Stimulated activated CD4-positive, alpha-beta T cell treated with anti-CD3 and anti-CD28 coated beads, TNF-alpha, amount 100 ng/mL, for 1 hour (primary cell): ENCODE data around the gene CCDC33.

Source experiments
- DNase-seq, 3 donors: peaks; one replicate each; pipeline ENCODE4 v3.0.0-alpha.2; 2020; ENCODE audit warnings: low read depth in 3 of 3, low spot score in 1 of 3

The CCDC33 gene

DNA sequence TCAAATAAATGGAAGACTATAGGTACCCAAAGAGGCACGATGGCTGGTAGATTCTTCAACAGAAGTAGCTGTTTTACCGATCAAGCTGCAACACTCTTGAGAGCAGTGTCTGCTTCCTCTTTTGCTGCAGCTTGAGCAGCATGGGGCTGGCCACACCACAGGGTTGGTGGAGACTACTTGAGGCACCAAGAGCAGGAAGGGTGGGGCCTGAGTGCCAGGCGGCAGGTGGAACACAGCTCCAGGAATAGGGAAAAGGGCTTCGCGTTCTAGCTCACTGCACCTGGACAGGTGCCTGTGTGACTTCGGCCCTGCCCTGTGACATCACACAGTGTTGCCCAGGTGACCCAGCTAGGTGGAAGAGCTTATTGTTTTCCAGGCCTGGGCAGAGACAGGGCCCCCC, at the start of gene CCDC33:
Gene CCDC33 (plus strand): TSS at position 365 of the 400 bp plus-strand sequence. CDS start 394 bp downstream, outside the sequence.
- no peak for DNase-seq

DNA sequence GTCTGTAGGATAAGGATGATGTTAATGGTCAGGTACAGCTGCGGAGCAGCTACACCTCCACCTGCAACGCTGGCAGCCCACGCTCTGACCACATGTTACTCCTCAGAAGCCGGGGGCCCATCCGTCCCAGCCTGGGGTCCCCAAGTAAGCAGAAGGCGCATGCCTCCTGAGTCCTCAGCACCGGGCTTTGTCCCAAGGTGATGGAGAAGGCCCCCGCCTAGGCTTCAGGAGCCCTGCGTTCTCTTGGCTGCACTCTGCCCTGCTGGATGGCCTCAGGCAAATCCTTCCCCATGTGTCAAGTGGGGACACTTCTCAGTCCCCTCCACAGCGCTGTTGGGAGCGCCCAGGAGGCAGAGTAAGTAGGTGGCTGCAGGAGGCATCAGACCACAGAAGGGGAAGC, 47.9 kb upstream of the CCDC33 start:
- DNase-seq: no peak

DNA sequence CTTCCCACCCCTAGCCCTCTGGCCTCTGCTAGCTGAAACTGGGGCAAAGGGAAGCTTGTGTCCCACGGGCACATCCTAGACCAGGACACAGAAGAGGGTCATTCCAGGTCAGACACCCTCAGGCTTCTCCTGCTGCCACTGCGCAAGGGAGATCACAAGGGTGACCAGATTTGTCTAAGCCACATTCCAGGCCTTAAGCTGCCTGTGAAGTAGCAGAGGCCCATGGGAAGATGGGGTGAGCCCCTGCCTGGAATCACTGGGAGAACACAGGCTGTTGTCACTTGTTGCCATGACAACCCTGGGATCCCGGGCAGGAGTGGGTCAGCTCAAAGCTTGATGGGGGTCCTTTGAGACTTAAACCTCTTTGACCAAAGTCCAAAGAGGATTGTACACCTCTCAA, 44.3 kb upstream of the CCDC33 start:
- DNase-seq: no peak

DNA sequence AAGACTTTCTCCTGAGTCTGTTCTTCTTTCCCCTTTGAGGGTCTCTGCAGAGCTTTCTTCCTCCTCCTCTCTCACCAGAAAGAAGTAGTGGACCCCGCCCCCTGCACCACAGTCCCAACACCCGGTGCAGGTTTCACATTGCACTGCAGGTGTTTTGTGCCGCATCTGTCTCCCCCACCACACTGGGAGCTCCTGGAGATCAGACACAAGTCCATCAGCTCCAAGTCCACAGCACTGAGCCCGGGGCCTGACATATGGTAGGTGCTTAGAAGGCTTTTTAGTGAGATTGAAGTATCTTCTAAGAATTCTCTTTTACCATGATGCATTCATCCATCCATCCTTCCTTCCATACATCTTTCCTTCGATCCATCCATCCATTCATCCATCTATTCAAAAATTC, 43.4 kb upstream of the CCDC33 start:
- no peak for DNase-seq

DNA sequence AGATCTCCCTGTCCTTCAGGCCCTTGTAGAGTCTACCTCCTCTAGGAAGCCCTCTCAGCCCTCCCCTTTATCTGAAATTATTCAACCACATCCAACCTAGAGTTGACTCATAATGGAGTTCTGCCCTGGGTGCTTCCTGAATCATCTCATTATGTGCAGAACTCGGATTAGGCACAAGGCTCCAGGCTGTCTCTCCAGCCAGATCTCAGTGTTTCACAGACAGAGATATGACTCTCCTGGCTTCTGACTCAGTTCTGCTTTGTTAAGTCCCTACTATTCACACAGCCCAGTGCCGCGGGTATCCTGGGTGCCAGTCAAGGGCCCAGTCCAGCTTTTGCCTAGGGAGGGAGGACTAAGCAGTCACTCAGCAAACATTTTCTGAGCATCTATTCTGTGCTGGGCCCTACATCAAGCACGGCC, 42.8 kb upstream of the CCDC33 start:
- DNase-seq: no peak

DNA sequence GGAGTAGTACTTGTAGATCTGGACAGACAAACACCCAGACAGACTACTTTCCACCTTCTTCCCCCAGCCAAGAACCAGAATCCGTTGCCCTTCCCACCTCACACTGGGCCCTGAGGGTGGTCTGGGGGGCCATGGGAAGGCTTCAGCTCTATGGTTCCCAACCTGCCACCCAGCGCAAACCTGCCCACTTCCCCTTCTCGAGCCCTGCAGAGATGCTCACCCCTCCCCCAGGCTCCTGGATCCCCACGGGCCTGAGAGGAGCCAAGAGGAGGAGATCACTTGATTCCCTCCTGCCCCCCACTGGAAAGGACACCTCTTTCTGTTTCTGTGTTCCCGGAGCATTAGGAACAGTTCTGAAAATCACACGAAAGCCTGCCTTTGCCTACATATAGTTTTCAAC, 42.2 kb upstream of the CCDC33 start:
- no peak for DNase-seq

DNA sequence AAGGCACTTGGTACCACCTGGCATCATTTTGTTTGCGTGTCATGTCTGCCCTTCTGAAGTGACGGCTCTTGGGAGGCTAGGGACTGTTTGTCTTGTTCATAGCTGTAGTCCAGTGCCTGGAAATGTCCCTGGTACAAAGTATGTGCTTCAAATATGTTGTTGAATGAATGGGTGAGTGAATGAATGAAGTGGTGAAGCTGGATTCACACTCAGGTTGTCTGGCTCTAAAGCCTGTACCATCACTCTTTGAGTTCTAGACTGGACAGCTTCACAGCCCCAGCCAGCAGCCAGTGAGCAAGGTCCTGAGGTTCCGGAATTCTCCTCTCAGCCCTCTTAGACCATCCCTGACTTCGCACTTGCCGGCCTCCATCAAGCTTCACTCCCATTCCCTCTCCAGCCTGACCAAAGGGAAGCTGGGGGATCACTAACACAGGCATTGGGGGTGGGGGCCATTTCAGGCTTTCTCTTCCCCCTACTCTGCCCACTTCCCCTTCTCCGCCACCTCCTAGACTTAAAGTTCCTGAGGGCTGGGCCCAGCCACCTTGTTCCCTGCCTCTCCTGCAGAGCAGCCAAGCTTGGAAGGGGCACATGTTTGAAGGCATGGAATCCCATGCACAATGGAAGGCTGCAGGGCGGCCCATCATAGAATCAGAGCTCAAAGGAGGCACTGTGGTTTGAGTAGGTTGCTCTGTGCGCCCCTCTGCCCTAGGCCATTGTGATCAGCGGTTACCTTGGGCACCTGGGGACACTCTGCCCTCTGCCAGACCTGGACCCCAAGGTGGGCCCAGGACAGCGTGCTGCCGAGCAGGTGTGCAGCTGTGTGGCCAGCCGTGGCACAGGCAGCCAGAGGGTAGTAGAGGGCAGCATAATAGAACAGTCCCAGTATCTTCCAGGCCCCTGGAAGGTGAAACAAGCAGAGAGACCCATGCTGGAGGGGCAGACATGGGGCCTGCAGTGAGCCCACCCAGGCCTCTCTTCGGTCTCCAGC, 41.3 kb upstream of the CCDC33 start:
- no peak for DNase-seq

DNA sequence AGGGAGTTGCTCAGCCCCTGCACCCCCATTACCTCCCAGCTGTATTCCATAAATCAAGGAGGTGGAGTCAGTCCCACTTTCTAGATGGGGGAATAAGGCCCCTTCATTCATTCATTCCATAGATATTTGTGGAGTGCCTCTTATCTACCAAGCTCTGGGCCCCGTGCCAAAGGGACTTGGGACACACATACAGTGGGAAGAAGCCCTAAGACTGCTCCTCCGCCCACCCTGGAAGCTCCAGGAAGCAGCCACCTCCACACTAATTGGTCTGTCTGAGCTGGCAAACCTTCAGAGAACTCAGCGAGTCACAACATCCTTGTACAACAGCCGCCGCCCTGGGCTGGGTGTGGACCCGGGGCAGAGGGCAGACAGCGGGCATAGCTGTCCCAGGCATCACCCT, 40.0 kb upstream of the CCDC33 start:
- DNase-seq: no peak

DNA sequence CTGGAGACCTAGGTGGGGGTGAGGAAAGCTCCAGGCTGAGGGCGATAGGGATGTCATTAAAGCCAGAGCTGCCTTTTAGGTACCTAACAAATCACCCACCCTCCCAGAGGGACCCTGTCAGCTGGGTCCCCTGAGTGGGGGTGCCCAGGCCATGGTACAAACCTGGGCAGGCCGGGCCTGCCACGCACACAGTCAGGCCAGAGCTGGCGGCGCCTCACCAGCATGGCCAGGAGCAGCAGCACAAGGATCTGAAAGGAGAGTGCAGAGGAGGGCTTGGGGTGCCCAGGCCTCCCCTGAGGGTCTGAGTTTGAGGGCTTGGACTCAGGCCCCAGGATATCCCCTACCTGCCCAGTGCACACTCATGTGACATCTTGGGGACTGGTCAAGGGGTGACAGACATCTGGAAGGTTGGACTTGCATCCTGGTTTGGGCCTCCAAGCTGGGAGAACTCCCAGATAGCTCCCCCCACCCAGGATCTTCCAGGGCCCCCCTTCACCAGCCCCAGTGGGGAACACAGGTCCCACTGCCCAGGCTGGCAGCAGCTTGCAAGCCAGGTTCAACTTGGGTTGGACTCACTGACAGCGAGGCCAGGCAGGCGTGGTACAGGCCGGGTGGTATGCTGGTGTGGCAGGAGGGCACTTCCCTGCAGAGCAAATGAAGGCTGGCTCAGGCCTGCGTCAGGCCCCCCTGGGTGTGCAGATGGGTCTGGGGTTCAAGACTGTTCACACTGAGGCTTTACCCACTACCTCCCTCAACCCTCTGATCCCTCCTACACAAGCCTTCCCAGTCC, 38.8 kb upstream of the CCDC33 start:
- no peak for DNase-seq

DNA sequence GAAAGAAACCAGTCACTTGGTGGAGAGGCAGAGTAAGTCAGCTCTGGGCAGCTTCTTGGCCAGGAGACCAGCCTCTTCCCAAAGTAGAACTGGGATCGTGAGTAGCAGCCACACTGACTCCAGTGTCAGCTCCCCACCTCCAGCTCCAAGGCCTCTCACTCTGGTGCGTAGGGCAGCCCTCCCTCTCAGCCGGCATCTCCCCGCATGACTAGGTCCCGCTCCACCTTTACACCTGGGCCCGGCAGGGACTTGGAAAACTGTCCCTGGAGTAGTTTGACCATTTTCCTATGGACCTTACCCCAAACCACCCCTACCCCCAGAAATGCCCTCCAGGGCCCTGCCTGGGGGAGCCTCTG, 36.9 kb upstream of the CCDC33 start:
- no peak for DNase-seq

DNA sequence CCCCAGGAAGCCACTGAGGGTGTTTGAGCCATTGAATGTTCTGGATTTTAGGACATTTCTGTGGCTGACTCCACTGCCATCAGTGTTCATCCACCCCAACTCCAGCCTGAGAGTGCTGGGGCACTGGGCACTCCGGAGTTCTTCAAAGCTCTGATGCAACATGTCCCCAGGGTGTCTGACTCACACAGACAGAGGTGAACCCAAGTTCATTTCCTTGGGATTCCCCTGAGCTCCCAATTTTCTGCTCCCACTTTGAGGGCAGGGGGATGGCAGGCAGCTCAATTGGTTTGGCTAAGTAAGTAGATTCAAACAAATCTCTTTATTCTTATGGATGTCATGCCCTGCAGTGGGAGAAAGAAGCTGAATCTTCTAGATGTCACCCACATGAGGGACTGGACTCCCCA, 35.7 kb upstream of the CCDC33 start:
- DNase-seq: no peak

DNA sequence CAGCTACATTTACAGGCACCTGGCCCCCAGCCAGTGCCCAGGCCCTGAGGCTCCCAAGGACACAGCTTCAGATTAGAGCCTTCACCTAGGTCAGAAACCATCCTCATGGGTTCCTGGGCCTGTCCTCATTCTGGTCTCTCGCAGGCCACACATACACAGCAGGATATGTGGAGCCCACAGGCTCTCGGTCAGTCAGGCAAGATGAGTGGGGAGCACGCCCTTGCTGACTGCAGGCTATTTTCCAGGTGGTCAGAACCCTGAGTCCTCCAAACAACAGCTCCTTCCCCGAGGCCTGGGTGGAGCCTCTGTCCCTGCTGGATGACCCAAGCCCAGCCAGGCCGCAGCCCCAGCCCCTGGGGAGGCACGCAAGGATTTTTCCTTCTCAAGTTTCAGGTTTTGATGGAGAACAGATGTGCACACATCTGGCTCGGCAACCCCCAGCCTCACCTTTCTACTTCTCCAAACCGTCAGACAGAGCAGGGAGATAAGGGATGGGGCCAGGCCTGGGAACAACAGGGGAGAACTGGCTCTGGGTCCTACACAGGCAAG, 35.2 kb upstream of the CCDC33 start:
- DNase-seq: no peak

DNA sequence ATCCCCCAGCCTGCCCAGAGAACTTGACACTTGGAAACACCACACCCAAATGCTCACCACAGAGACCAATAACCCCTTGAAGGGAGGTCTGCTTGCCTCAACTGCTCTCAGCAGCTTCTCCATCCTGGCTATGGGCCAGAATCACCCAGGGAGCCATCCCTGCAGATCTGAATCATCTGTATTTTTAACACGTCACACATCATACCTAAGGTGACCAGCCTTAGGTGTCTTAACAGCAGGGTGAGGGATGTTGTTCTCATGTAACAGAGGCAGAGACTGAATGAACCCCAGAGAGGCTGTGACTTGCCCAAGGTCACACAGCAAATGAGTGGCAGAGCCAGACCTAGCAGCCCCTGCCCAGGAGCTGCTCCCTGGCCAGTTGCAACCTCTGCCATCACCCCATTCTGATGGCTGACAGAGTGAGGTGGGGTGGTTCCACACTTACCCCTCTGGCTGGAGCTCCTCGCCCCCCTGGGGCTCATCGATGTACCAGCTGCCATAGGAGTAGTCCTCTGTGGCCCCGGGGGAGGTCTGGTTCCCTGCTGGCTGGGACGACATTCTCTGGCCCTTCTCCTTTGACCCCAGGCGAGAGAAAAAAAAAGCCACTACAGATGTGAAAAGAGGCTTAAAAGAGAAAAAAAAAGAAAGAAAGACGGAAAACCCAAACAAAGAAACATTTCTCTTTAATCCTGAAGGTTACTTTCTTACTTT, 34.3 kb upstream of the CCDC33 start:
- no peak for DNase-seq

DNA sequence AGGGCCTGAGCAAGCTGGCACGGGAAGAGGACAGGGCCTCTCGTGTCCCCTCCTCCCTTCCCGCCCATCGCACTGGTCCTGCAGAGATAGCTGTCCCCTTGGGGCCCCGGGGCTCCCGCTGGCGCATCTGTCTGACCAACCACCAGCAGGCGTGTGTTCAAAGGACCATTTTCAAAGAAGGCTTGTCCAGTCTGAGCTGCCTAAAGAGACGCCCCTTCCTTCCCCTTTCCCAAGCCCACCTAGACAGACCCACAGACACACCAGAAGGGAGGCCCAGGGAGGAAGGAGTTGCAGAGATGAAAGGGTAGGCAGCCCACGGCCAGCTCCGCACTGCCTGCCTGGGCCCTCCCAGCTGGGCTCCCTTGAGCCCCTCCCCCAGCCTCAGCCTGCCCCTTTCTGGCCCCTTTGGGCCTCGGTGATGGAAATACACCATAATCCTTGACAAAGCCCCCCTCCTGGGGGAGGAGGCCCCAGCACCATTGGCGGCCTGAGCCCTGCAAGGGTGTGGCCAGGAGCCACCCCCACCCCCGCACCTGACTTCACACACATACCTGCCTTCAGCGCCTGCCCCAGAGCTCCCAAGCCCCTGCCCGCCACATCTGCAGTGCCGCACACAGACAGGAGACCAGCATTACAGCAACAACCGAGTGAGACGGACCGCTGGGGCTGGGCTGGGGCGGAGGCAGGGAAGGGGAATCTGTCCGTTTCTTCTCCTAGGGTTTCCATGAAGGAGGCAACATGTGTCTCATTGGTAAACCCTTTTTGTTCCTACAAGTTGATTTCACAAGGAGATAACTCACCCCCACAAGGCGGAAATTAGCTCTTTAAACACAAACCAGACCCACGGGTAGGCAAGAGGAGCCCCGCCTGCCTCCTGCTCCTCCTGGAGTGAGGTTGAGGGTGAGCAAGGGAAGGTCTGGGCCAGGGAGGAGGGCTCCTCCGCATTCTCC, 33.4 kb upstream of the CCDC33 start, which contains the start of gene STRA6:
Gene STRA6 (minus strand): TSS at position 336 of the 950 bp plus-strand sequence. CDS start 520 bp downstream, outside the sequence.
- DNase-seq: no peak

DNA sequence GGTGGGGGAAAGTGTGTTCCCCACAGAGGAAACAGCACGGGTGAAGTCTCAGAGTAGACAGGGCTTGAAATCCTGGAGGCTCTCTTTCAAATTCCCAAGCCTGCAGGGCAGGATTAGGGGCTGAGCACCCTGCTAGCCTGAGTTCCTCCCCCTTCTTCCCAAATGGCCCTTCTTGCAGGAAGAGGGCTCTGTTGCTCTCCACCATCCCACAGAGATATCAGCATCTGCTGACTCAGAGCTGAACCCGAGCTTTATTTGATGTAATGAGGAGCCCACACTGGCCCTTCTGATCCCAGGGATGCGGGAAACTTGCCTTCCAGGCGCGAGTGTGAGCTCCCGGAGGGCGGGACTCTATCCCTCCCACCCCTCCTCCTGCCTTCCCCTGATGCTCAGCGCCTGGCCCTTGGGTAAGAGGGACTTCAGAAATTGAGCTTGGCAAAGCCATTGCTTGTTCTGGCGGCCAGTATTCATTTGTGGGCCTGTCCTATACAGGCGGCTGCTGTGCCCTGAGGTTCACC, 32.2 kb upstream of the CCDC33 start:
- DNase-seq: no peak

DNA sequence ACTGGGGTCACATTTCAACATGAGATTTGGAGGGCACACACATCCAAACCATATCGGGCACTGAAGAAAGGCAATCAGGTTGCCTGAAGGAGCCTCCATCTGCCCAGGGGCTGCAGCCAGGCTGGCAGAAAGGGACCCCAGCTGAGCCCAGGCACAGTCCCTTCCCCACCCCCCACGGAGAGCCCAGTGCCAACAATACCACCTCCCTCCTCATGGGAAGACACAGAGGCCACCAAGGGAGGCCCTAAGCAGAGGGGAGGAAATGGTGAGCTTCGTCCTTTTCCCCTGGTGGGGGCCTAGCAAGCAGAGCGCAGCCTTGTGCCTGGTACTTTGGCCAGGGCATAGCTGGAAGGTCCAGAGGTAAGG, 30.6 kb upstream of the CCDC33 start:
- DNase-seq: no peak

DNA sequence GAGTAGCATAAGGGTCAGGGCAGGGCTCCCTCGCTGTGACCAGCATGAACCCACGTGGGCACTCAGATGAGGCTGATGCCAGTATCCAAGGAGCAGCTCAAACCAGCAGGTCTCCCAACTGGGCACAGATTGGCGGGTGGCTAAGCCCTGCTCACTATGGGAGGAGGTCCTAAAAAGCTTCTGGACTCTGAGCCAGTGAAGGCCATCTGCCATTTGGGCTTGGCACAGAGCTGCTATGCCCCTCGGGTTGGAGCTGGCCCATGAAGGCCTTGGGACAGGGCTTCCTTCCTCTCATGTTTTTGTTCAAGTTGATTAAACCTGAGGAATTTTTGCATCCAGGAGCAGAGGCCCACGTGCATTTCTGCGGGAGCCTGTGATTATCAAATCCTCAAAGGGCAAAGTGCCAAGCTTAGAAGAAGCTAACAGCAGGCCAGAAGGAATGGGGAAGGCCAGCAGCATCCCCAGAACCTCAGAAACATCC, 29.3 kb upstream of the CCDC33 start:
- DNase-seq: no peak

DNA sequence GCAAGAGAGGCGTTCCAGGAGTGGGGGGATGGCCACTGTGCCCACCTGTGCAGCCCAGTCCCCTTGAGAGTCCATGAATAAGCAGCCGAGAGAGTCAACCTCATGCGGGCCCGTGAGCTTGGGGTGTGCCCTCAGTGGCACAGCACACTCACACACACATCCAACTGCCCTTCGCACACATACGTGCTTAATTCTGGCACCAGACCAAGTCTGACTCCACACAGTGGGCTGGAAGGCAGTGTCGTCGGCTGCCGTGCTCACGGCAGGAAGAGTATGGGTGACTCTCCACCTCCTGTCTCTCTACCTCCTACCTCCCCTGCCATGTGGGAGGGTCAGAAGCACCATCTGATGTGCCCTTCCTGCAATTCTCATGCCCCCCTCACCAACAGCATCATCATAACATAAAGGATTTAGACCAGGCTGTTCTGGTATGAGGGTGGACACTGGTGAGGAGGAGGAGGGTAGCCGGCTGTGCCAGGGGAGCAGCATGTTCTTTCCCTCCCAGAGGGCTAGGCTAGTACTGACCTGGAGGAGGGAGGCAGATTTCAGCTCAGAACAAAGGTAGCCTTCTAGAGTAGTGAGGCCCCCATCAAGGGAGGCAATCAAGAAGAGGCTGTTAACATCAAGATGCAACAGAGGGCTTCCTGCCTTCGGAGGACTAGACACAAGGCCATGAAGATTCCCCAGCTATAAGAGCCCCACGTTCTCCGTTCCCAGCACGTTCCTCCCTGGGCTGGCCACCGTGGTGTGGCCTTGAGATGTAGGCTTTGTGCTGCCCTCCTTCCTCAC, 28.3 kb upstream of the CCDC33 start:
- DNase-seq: no peak

DNA sequence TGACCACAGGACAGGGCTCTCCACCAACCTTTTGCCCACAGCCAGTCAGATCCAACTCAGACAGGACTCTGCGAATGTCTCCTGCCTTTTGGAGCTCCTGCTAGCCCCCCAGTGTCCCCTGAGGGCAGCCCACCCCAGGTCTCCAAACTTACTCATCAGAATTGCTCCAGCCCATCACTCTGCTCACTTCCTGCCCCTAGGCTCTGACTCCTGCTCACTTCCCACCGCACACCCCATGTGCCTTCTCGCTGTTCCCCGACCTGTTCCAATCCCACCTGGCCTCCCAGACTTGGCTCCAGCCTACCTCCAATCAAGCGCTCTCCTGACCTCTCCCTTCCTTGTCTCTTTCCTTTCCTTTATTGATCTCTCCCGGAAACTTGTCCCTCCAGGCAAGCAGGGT, 27.6 kb upstream of the CCDC33 start:
- DNase-seq: no peak
